GM21529 (cell line): ENCODE data around the gene RASSF5.

ENCODE experiments used
- ATAC-seq: cut with Tn5 transposase; IDR thresholded peaks from one replicate; pipeline ENCODE4 v1.9.1; 2021; ENCODE audit not compliant: unreplicated experiment

The RASSF5 gene

GRCh38 chr1:206496131-206496793, 11.1 kb upstream of the RASSF5 start:
- peak; percentile 75 for ATAC-seq

- ATAC-seq: no peak
Measured at GRCh38 chr1:206497363-206497762, 10.0 kb upstream of the RASSF5 start.

DNA sequence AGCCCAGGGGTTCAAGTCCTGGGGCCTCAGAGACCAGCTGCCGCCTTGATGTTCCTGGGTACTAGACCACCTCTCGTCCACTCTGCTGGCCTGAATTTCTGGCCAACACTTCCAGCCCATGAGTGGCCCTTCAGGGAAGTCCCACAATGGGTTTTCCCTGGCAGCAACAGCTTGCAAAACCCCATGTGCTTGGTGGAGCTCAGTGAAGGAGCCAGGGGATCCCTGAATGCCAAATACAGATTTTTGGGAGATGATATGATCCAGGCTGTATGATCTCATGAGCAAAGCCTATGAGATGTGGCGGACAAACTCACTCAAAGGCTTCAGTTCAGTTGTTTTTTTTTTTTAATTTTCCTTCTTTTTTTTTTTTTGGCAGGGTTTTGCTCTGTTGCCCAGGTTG, 9.6 kb upstream of the RASSF5 start:
- ATAC-seq: no peak

DNA sequence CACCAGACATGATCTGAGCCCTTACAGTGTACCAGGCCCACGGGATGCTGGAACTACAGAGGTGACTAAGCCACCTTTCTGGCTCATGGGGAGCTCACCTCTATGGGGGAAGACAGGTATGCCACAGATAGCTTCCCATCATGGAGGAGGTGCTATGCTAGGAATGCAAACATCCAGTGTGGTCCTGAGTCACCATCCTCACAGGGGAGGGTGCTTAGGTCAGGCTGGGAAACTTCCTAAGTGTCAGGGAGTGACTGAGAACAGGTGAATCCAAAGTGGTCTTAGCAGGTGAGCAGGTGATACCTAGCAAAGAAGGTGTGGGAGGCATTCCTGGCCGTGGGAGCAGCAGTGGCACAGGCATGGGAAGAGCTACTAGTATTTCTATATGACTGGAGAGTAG, 8.6 kb upstream of the RASSF5 start:
- no peak for ATAC-seq

DNA sequence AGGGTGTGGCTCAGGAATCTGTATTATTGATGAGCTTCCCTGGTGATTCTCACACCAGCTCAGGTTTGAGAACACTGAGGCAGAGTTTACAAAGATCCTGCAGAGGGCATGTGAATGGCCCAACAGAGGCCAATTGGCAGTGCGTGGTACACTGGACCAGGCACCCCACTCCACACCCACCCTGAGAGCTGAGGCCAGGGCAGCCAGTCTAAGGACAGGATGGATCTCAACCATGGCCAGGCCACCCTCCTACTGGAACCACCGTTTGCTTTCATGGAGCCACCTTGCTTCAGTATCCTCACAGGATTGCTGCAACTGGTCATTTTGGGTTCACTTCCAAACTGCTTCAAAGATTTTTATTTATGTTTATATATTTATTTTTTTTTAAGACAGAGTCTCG, 7.3 kb upstream of the RASSF5 start:
- no peak for ATAC-seq

GRCh38 chr1:206501881-206502280, 5.5 kb upstream of the RASSF5 start:
- no peak for ATAC-seq

GRCh38 chr1:206502403-206502802, 4.9 kb upstream of the RASSF5 start:
- ATAC-seq: no peak

- no peak for ATAC-seq
Measured at GRCh38 chr1:206502812-206503211, 4.5 kb upstream of the RASSF5 start.

- peak; percentile 75 for ATAC-seq
Measured at GRCh38 chr1:206503591-206504362, 3.6 kb upstream of the RASSF5 start.

DNA sequence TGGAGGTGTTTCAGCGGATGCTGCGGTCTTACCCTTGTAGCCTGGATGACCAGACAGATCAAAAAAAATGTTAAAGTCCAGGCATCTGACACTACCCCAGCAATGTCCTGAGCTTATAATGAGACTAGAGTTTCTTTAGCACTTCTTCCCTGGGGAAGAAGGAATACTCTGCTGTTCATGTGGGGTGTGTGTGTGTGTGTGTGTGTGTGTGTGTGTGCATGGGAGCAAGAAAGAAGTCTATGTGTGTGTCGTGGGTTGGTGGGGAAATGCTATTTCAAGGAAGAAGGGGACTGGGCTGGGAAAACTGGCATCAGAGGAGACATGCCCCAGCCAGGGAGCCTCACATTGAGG, 3.0 kb upstream of the RASSF5 start:
- ATAC-seq: no peak

GRCh38 chr1:206505702-206506355, 1.5 kb upstream of the RASSF5 start:
- ATAC-seq: no peak

GRCh38 chr1:206506405-206507283, 687 bp upstream of the RASSF5 start:
- peak; percentile 14 for ATAC-seq

GRCh38 chr1:206508130-206508889, 979 bp downstream of the RASSF5 start:
- ATAC-seq: no peak

DNA sequence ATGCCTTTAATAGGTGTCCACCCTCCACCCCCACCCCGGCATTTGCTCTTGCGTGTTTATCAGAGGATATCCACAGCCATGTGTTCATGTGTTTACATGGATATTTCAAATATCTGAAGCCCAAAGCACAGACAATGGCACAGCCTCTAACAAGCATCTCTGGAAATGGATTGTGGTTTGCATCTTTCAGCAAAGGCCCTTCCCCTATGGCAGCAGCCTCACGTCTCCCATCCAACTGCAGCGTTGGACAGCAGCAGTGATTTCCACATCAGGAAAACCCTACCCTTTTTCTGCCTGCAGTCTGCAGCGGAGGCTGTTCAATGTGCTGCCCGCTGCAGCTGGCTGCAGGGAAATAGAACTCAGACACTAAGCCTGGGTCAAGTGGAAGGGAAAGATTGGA, 1.6 kb downstream of the RASSF5 start:
- no peak for ATAC-seq

GRCh38 chr1:206509612-206510257, 2.4 kb downstream of the RASSF5 start:
- no peak for ATAC-seq

DNA sequence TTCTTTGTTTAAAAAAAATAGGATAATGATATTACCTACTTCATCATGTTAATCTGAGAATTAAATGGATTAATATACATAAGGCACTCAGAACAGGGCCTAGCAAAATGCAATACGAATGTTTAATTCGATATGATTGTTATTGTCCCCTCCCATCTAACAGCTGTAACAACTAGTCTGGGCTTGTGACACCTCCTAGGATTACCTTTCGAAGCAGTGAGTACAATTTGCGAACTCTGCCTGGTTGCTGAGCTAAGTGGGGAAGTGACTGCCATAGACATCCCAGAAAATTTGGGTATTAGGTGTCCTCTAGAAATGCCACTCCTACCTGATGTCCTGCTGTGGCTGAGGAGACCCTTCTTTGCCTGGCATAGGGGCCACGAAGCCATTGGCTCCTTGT, 3.0 kb downstream of the RASSF5 start:
- no peak for ATAC-seq

GRCh38 chr1:206511362-206512057, 4.2 kb downstream of the RASSF5 start:
- no peak for ATAC-seq

- no peak for ATAC-seq
Measured at GRCh38 chr1:206512058-206512850, 4.9 kb downstream of the RASSF5 start.

GRCh38 chr1:206512851-206513180, 5.5 kb downstream of the RASSF5 start:
- ATAC-seq: no peak
